ENCODE results near the gene ASB5.

DNA sequence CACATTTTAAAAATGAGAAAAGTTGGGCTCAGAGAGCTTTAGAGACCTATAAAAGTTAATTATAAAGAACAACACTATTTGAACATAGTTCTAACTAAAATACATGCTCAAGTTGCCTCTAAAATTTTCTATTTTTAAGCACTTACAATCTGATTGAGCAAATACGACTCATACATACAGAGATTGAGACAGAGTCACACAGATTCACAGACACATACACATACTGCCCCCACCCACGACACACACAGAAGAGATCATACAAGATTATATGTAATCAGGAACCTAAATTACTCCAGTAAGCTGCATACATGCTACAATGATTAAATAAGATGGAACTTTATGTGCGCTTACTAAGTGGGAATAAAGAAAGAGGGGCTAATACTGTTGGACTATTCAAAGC, 2.7 kb upstream of the ASB5 start:
- no peak for TF ChIP-seq GATA2 (IDR thresholded peaks at IDR 0.05; ENCODE audit: low read depth, low read length)
- no peak for TF ChIP-seq GATA3 (IDR thresholded peaks at IDR 0.05; ENCODE audit: low read depth, low read length)
